NCI-H526 (cell line): Measurements from ENCODE around the gene RWDD1.
A peak's percentile ranks its signal among the peaks of the same experiment; 100 is the strongest.

Experiments used
- DNase-seq, 2 experiments: peaks; one replicate each; lab custom pipeline; 2025; lab: John Stamatoyannopoulos, UW

RWDD1 gene

GRCh38 chr6:116570856-116571682 is at the start of gene RWDD1:
RWDD1 (plus strand) TSS chr6:116571504; CDS start chr6:116571583, 79 bp downstream.
- DNase-seq = peak; percentile 96 to 99

DNA sequence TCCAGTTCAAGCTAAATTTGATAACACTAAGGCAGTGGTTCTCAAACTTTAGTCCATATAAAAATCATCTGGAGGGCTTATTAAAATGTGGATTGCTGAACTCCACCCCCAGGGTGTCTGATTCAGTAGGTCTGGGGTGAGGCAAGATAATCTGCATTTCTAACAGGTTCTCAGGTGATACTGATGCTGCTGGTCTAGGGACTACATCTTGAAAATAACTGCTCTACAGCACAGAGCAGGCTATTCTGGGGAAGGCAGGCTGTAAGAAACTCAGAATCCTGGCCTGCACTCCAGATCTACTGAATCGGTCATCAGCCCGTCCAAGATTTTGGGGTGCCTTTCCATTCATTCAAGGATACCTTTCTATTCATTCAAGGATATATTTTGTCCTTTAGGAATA is 48.4 kb upstream of the RWDD1 start:
- no peak for DNase-seq

GRCh38 chr6:116524236-116524635 is 47.1 kb upstream of the RWDD1 start:
- no peak for DNase-seq

- DNase-seq = peak; percentile 7 to 40
Measured at GRCh38 chr6:116528133-116528532, 43.2 kb upstream of the RWDD1 start.

GRCh38 chr6:116528780-116529179 is 42.5 kb upstream of the RWDD1 start:
- DNase-seq = no peak

DNA sequence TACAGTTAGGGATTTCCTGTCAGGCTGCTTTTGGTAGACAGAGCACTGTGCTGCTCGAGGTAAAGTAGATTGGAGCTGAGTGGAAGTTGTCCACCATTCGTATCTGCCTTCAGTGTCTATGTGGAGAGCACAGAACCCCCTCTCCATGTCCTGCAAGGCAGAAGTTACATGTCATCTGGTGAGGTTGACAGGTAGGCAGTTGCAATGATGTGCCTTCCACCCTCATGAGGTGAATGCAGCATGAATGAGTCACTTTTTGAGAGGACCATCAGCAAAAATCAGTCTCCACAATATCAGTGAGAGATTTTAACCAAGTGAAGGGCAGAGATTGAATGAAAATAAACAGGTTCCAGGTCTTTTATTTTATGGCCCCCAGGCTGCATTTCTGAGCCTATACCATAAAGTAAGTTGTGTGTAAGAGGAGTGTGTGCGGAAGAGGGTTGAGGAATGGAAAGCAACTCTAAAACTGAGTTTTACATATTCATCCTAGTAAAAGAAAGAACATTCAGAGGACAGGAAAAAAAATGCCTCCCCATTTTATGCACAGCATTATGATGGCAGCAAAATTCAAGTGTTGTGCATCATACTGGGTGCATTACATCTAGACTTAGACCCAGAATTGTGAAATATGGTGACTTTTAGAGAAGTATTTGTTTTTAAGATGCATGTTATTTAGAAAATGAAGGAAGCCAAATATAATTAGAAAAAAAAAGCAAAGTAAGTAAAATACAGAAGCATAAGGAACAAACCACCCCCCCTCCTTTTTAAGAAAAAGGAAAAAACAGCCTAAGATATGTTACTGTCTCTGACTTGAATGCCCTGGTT is 41.6 kb upstream of the RWDD1 start:
- no peak for DNase-seq

- peak; percentile 81 to 91 for DNase-seq
Measured at GRCh38 chr6:116530436-116530835, 40.9 kb upstream of the RWDD1 start.

DNA sequence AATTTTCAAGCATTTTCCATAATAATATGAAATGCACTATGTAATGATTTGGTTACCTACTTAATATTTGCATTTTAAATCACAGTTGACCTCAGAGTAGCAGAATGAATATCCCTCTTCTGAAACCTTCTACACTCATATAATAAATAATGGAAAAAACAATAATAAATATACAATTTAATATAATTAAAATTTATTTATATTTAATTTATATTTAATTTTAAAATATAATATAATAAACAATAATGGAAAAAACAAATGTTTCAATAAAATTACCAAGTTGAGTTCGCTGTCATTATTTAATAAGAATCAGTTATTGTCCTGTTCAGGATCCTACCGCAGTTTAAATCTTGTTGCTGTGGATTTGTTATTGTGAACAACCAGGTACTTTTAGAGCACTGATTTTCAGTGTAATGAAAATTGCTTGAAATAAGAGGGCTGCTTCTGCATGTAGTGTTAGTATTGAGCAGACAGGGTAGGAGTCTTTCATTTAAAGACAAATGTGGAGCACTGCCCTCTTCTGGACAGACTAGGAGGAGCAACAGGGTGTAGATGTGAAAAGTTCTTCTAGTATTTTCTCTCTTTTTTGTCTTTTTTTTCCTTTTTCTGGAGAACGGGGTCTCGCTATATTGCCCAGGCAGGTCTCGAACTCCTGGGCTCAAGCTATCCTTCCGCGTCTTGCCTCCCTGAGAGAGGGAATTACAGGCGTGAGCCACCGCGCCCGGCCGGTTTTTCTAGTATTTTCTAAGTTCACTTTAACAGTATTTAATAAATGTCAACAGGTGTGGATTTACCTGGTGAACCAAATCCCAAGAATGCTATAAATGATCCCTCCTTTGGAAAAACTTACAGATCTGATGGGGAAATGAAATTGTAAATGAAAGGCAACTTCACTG is 39.4 kb upstream of the RWDD1 start:
- DNase-seq = peak; percentile 53 to 73

- DNase-seq = no peak
Measured at GRCh38 chr6:116533233-116533957, 37.9 kb upstream of the RWDD1 start.

DNA sequence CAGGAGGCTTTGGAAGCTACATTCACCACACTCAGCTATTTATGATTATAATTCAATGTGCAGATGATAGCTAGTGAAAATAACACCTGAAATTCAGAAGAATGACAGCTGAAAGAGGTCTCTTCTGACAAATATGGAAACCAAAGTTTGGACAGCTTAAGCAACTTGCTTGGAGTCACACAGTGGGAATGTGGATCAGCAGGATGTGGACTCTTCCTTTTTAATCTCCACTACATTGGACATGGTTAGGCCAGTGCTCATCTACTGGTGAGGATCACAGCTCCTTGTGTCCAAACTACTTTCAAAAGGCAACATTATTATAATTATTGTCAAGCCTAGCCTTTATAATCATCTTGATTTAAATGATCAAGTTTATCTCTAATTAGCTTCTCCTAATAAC is 36.2 kb upstream of the RWDD1 start:
- no peak for DNase-seq

GRCh38 chr6:116536216-116536621 is 35.1 kb upstream of the RWDD1 start:
- peak; percentile 23 to 74 for DNase-seq

DNA sequence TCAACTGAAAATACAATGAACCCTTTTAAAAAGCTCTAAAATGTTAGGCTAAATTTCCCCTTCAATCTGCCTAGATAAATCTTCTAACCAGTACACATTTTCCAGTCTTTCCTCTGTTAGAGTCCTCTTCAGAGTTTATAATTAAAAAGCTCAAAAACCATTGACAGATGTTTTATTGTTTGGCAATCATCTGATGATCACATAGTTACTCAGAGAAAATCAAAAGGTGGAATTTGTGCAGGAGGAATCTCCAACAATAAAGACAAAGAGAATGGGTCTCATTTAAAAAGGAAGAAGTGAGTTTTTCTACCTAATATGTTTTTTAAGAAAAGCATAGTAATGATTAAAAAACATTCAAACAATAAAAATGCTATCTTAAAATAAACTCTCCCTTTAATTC is 28.9 kb upstream of the RWDD1 start:
- no peak for DNase-seq

GRCh38 chr6:116543149-116543548 is 28.2 kb upstream of the RWDD1 start:
- no peak for DNase-seq

- DNase-seq = no peak
Measured at GRCh38 chr6:116545651-116546050, 25.7 kb upstream of the RWDD1 start, which contains the start of gene TRAPPC3L. TRAPPC3L (minus strand) TSS chr6:116545684; CDS start chr6:116545514, 170 bp downstream.

- DNase-seq = no peak
Measured at GRCh38 chr6:116547358-116547757, 23.9 kb upstream of the RWDD1 start.

- DNase-seq = no peak
Measured at GRCh38 chr6:116550796-116551195, 20.5 kb upstream of the RWDD1 start.

DNA sequence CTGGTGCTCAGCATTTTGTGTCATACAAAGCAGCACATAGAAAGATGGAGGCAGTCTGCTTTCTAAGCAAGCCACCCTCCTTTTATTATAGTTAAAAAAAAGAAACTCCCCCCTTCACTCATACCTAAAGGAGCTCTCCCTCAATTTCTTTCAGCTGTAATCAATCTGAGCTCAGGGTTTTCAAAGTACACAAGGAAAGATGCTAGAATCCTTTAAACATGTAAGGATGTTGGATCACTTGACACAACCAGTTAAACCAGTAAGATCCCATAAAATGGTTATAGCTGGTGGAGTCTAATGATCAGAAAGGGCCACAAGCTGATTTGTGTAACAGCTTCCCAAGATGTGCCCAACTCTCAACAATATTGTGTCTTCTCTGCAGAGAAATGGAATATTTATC is 17.9 kb upstream of the RWDD1 start, which contains the start of gene CALHM4:
TSS of gene CALHM4 (plus strand) at position 301 of the 400 bp plus-strand sequence. CDS start at position 344, 43 bp downstream.
- DNase-seq = no peak

DNA sequence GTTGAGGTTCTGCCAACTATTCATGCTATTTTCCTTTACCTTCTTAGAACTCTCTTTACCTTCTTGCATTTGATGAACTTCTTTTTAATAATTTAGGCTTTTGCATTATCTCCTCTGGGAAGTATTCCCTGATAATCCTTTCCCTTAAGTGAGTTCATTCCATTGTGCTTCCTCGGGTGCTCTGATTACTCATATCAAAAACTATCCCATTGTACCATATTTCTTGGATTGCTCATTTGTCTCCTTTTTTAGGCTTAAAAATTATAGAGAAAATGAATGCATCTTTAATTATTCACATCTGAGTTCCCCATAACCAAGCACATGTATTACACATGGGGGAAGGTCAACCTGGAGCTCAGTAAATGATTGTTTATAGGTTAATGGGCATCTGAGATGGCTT is 15.2 kb upstream of the RWDD1 start:
- DNase-seq = no peak

DNA sequence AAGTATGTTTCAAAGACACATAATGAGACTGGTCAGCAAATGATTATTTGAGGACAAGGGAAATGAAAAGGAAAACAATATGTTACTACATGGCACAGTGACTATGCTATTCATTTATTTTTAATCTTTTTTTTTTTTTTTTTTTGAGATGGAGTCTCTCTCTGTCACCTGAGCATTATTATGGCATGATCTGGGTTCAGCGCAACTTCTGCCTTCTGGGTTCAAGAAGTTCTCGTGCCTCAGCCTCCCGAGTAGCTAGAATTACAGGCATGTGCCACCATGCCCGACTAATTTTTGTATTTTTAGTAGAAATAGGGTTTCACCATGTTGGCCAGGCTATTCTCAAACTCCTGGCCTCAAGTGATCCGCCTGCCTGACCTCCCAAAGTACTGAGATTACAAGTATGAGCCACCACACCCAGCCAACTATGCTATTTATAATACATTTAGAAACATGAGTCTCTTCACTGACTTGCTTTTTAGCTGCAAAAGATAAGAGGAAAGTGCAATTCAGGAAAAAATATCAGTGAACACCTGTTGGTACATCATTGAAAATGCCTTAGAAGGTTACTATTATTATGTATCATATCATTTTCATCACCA is 14.4 kb upstream of the RWDD1 start:
- DNase-seq = no peak

DNA sequence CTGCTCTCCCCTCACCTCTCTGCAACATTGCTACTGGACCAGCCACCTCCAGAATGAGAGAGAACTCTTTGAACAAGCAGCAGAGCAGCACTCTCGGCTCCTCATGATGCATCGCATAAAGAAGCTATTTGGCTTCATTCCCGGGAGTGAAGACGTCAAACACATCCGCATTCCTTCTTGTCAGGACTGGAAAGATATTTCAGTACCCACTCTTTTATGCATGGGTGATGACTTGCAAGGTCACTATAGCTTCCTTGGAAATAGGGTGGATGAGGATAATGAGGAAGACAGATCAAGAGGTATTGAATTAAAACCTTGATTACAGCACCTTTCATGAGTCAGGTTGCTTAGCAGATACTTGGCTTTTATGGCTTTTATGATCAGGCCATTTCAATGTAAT is 13.4 kb upstream of the RWDD1 start:
- DNase-seq = no peak

DNA sequence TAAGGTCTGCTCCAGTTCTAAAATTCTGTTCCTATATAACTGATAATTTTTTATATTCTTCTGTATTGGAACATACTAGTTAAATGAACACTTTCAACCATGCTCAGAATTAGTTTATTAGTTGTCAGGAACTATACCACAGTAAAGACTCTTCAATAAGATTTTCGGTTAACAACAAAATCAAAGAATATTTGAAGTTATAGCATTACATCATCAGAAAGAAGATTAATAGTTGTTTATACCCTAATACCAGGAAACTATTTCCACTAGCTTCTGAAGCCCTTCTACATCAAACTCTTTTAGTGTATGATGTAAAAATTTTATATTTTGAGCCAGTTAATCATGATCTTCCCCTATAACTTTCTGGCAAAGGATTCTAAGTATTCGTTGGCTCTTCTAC is 11.2 kb upstream of the RWDD1 start:
- DNase-seq = no peak
